A549 (cell line): ENCODE measurements around the gene NR5A2. TPM values are rescaled to one million over a fixed set of nuclear protein-coding genes. Genes with fewer than 3 reads are reported as not detected.

ENCODE experiments used
- ATAC-seq, 2 experiments: fragments of 200-7000 bp in 1 of 2; fragments of >200 bp in 1 of 2; cut with Nextera tagmentation in 1 of 2; cut with Tn5 transposase in 1 of 2; 3 replicates each; pipeline versions ENCODE4 v1.8.0 to v1.9.1; 2018 to 2020; ENCODE audit warnings: mild to moderate bottlenecking in 1 of 2, moderate library complexity in 1 of 2
- CTCF ChIA-PET: fragments of 300-600 bp; sonication (Branson Sonifier 250); formaldehyde crosslinking; extraction: SDS; loops from one replicate; lab custom pipeline; 2021; ENCODE audit warnings: antibody characterized with exemption, inconsistent platforms; lab: Yijun Ruan, JAX
- POLR2A ChIA-PET: fragments of 350-600 bp; formaldehyde crosslinking; extraction: SDS; loops from one replicate; lab custom pipeline; 2021; ENCODE audit warnings: antibody characterized with exemption, inconsistent platforms; lab: Yijun Ruan, JAX
- DNase-seq, 2 experiments: peaks; one replicate each; pipeline versions ENCODE4 v3.0.0 to v3.0.0-alpha.2; 2011 to 2016; ENCODE audit warnings: low read depth in 1 of 2, low spot score in 1 of 2
- FAIRE-seq: peaks from 2 replicates; lab custom pipeline; 2011; peaks lifted over from hg19 to GRCh38; lab: Jason Lieb, UNC
- H3K27ac ChIP-seq, 2 experiments: fragments of >200 bp; sonication (Bioruptor Twin); formaldehyde crosslinking; 3 replicates each; pipeline ENCODE4 v1.5.1; 2016 to 2017
- H3K4me1 ChIP-seq: fragments of >200 bp; sonication (Bioruptor Twin); formaldehyde crosslinking; 3 replicates; pipeline ENCODE4 v1.6.1; 2016
- H3K4me2 ChIP-seq: fragments of >200 bp; sonication (Bioruptor Twin); formaldehyde crosslinking; 3 replicates; pipeline ENCODE4 v1.6.1; 2016
- H3K4me3 ChIP-seq: fragments of >200 bp; sonication (Bioruptor Twin); formaldehyde crosslinking; 3 replicates; pipeline ENCODE4 v1.5.1; 2016
- H3K9me3 ChIP-seq: fragments of >200 bp; sonication (Bioruptor Twin); formaldehyde crosslinking; 3 replicates; pipeline ENCODE4 v1.6.1; 2016
- CBX8 ChIP-seq: fragments of 200-600 bp; sonication (generic); IDR thresholded peaks from 2 replicates; pipeline ENCODE4 v1.6.1; 2016
- CHD2 ChIP-seq: fragments of 150-350 bp; IDR thresholded peaks from 2 replicates; pipeline ENCODE4 v1.6.1; 2014; ENCODE audit warnings: low read length; ENCODE audit not compliant: partially characterized antibody
- CHD4 ChIP-seq: fragments of 200-600 bp; sonication (generic); IDR thresholded peaks from 2 replicates; pipeline ENCODE4 v1.6.1; 2016; ENCODE audit warnings: antibody characterized with exemption, mild to moderate bottlenecking, borderline replicate concordance
- EHF ChIP-seq: fragments of 250-450 bp; sonication (Bioruptor Pico); IDR thresholded peaks from 2 replicates; pipeline ENCODE4 v1.5.0; 2020; ENCODE audit warnings: mild to moderate bottlenecking
- EHMT2 ChIP-seq: fragments of 200-600 bp; sonication (generic); IDR thresholded peaks from 2 replicates; pipeline ENCODE4 v1.6.1; 2016; ENCODE audit warnings: antibody characterized with exemption, low read depth, mild to moderate bottlenecking, moderate library complexity
- FOSB ChIP-seq: fragments of 250-450 bp; sonication (Bioruptor Pico); IDR thresholded peaks from 2 replicates; pipeline ENCODE4 v1.5.0; 2020; ENCODE audit warnings: mild to moderate bottlenecking, moderate library complexity
- FOSL2 ChIP-seq, 2 experiments: fragments of 450-650 bp in 1 of 2; fragments of >200 bp in 1 of 2; sonication (Bioruptor Twin) in 1 of 2; formaldehyde crosslinking; IDR thresholded peaks; 2 replicates each; pipeline versions ENCODE4 v1.5.0 to v1.6.1; 2016 to 2020; ENCODE audit warnings: mild to moderate bottlenecking in 1 of 2, moderate library complexity in 1 of 2
- HOXA7 ChIP-seq: fragments of 250-450 bp; sonication (Bioruptor Pico); IDR thresholded peaks from 2 replicates; pipeline ENCODE4 v1.5.0; 2020; ENCODE audit warnings: mild to moderate bottlenecking, moderate library complexity
- HOXB13 ChIP-seq: fragments of 250-450 bp; sonication (Bioruptor Pico); IDR thresholded peaks from 2 replicates; pipeline ENCODE4 v1.5.0; 2020; ENCODE audit warnings: low read depth, mild to moderate bottlenecking, moderate library complexity
- HOXB5 ChIP-seq: fragments of 250-450 bp; sonication (Bioruptor Pico); IDR thresholded peaks from 2 replicates; pipeline ENCODE4 v1.5.0; 2020; ENCODE audit warnings: mild to moderate bottlenecking, moderate library complexity
- JUN ChIP-seq, 2 experiments: fragments of >200 bp; sonication (Bioruptor Twin); formaldehyde crosslinking; IDR thresholded peaks; 2 replicates in 1 of 2; 3 replicates in 1 of 2; pipeline ENCODE4 v1.6.1; 2016 to 2017
- MAZ ChIP-seq: fragments of 150-350 bp; IDR thresholded peaks from 2 replicates; pipeline ENCODE4 v1.6.1; 2014; ENCODE audit warnings: antibody characterized with exemption, low read depth, low read length, borderline replicate concordance
- NFE2L2 ChIP-seq: fragments of 150-350 bp; conservative IDR thresholded peaks from 2 replicates; pipeline ENCODE4 v1.6.1; 2014; ENCODE audit warnings: low read length
- NPAS2 ChIP-seq: fragments of 250-450 bp; sonication (Bioruptor Pico); IDR thresholded peaks from 2 replicates; pipeline ENCODE4 v1.8.0; 2022; ENCODE audit warnings: mild to moderate bottlenecking, moderate library complexity, borderline replicate concordance
- NR3C1 ChIP-seq: fragments of >200 bp; sonication (Bioruptor Twin); formaldehyde crosslinking; IDR thresholded peaks from 3 replicates; pipeline ENCODE4 v1.6.1; 2017
- RAD21 ChIP-seq, 2 experiments: fragments of >200 bp in 1 of 2; sonication (Bioruptor Twin) in 1 of 2; formaldehyde crosslinking in 1 of 2; IDR thresholded peaks in 1 of 2; conservative IDR thresholded peaks in 1 of 2; 2 replicates in 1 of 2; 3 replicates in 1 of 2; pipeline ENCODE4 v1.6.1; 2012 to 2018; ENCODE audit warnings: inconsistent platforms in 1 of 2
- RARB ChIP-seq: fragments of 250-450 bp; sonication (Bioruptor Pico); IDR thresholded peaks from 2 replicates; pipeline ENCODE4 v1.8.0; 2021; ENCODE audit warnings: mild to moderate bottlenecking, moderate library complexity
- RFX5 ChIP-seq: fragments of 450-650 bp; IDR thresholded peaks from 2 replicates; pipeline ENCODE4 v1.7.1; 2014; ENCODE audit warnings: antibody characterized with exemption, mild to moderate bottlenecking, moderate library complexity
- SMC3 ChIP-seq: fragments of >200 bp; sonication (Bioruptor Twin); formaldehyde crosslinking; IDR thresholded peaks from 3 replicates; pipeline ENCODE4 v1.6.1; 2018; ENCODE audit warnings: inconsistent platforms
- ZFP36 ChIP-seq: fragments of 450-650 bp; IDR thresholded peaks from 2 replicates; pipeline ENCODE4 v1.6.1; 2014; ENCODE audit warnings: borderline replicate concordance; ENCODE audit not compliant: partially characterized antibody
- WGBS: methylation state at CpG from one replicate; pipeline ENCODE4 v1.1.6; 2017; ENCODE audit errors: missing lambda C conversion rate; 5-methylcytosine and 5-hydroxymethylcytosine counted together
- polyA plus RNA-seq, 4 experiments: library from polyadenylated mRNA; depleted of rRNA in 3 of 4; stranded (reverse); fragments of >200 nt; fragmentation: RNase III in 1 of 4; extraction: RNeasy Plus Mini Kit Qiagen cat#74134 plus additional on column Dnase treatment in 1 of 4; gene quantifications; 2 replicates in 3 of 4; 3 replicates in 1 of 4; pipeline ENCODE4 v1.2.3, GENCODE V29; 2011 to 2017
- TF ChIP-seq, protein P1 (sequence below): fragments of 150-350 bp; IDR thresholded peaks from 2 replicates; pipeline ENCODE4 v1.6.1; 2014; ENCODE audit warnings: low read depth, mild to moderate bottlenecking, low read length
- TF ChIP-seq, protein P2 (sequence below): fragments of 200-600 bp; sonication (generic); IDR thresholded peaks from 2 replicates; pipeline ENCODE4 v1.6.1; 2016; ENCODE audit warnings: antibody characterized with exemption, mild to moderate bottlenecking, moderate library complexity

The NR5A2 gene
- polyA plus RNA-seq, 2 of the 4 experiments (the other 2 are of a cell fraction), result 12.0 to 24.1 TPM

DNA sequence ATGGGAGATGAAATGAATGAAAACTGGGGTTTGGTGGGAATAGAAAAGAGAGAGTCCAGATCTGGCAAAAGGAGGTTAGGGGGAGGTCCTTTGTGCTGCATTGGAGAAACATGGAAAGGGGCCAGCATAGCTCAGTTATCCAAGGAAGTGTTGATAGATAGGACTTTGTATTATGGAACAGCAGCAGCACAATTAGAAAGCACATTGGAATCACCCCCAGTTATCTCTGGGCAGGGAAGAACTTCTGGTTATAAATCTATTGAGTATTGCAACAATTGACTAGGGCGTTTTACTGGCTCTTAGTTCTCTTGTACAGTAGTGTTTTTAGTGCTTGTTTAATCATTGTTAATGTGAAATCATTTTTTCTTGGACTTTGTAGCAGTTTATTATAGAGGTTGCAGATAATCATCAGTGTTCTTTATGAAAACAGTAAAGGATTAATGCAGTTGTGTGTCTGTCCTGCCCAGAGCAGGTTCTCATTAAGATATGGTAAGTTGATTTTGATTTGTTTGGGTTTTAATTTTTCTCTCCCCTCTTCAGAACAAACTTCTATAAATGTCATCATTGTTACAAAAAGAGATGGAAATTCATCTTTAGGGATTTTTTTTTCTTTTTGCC, 76.6 kb downstream of the NR5A2 start:
- DNase-seq (no peak), FAIRE-seq (no peak), ATAC-seq (no peak)
- ChIA-PET CTCF (interaction anchor here (1.1 to 1.3 kb wide), 2 partner anchors 27 to 385 kb away, joined by 3 read pairs; no protein-coding TSS in a partner anchor), POLR2A (interaction anchor here (0.6 kb wide), 1 partner anchor 294 kb away, joined by 7 read pairs; no protein-coding TSS in a partner anchor)
- Histone ChIP-seq H3K27ac (no peak overlapping the region), H3K4me1 (peaks cover 17% of the 10 kb centered on the region), H3K9me3 (no peaks in the 10 kb centered on the region), H3K4me3 (no peak overlapping the region), H3K4me2 (no peak overlapping the region)
- TF ChIP-seq MAZ (no peak), RFX5 (no peak), CHD4 (no peak), EHF (CRISPR knock-in tag) (no peak), EHMT2 (no peak), CBX8 (no peak), NPAS2 (no peak), JUN (IDR thresholded peaks at IDR 0.05) (no peak), NR3C1 (no peak), FOSB (CRISPR knock-in tag) (no peak), RARB (CRISPR knock-in tag) (no peak), HOXA7 (no peak), RAD21 (conservative IDR thresholded peaks at IDR 0.05 in 1 of 2, IDR thresholded peaks at IDR 0.05 in 1 of 2) (no peak), SMC3 (no peak)
- TF ChIP-seq, protein P1, sequence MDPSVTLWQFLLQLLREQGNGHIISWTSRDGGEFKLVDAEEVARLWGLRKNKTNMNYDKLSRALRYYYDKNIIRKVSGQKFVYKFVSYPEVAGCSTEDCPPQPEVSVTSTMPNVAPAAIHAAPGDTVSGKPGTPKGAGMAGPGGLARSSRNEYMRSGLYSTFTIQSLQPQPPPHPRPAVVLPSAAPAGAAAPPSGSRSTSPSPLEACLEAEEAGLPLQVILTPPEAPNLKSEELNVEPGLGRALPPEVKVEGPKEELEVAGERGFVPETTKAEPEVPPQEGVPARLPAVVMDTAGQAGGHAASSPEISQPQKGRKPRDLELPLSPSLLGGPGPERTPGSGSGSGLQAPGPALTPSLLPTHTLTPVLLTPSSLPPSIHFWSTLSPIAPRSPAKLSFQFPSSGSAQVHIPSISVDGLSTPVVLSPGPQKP, result no peak
- TF ChIP-seq, protein P2, sequence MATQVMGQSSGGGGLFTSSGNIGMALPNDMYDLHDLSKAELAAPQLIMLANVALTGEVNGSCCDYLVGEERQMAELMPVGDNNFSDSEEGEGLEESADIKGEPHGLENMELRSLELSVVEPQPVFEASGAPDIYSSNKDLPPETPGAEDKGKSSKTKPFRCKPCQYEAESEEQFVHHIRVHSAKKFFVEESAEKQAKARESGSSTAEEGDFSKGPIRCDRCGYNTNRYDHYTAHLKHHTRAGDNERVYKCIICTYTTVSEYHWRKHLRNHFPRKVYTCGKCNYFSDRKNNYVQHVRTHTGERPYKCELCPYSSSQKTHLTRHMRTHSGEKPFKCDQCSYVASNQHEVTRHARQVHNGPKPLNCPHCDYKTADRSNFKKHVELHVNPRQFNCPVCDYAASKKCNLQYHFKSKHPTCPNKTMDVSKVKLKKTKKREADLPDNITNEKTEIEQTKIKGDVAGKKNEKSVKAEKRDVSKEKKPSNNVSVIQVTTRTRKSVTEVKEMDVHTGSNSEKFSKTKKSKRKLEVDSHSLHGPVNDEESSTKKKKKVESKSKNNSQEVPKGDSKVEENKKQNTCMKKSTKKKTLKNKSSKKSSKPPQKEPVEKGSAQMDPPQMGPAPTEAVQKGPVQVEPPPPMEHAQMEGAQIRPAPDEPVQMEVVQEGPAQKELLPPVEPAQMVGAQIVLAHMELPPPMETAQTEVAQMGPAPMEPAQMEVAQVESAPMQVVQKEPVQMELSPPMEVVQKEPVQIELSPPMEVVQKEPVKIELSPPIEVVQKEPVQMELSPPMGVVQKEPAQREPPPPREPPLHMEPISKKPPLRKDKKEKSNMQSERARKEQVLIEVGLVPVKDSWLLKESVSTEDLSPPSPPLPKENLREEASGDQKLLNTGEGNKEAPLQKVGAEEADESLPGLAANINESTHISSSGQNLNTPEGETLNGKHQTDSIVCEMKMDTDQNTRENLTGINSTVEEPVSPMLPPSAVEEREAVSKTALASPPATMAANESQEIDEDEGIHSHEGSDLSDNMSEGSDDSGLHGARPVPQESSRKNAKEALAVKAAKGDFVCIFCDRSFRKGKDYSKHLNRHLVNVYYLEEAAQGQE, result no peak
- WGBS, result 50% methylated on average over 1 of the region's 1 CpG

DNA sequence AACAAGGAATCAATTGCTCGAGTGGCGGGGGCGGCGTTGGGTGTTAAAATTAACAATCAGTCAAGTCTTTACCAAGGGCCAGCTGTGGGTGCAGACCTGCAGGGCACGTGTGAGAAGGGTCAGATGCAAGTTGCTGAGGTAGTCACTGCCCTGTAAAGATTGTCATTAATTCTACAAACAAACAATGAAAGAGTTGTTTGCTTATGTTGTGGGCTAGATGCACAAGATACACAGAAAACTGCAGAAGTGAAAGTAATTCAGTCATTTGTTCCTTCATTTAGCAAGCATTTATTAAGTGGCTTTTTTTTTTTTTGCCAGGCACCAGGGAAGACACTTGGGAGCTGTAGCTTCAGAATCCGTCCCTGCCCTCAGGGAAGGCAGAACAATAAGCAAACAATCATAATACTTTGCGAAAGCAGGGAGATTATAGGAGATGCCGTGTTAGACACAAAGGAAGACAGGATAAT, 79.5 kb downstream of the NR5A2 start:
- no peak overlapping the region for H3K4me3 ChIP-seq
- peaks cover 14% of the 10 kb centered on the region for H3K4me1 ChIP-seq
- peak overlapping the region; percentile 63 for H3K4me2 ChIP-seq
- peak in 1 of 2 experiments; percentile 63; a peak in 2 of 6 replicates for ATAC-seq
- no peak for FAIRE-seq
- POLR2A ChIA-PET, result interaction anchor here (0.6 kb wide), 1 partner anchor 134 kb away, joined by 4 read pairs; no protein-coding TSS in a partner anchor
- H3K9me3 ChIP-seq, result no peaks in the 10 kb centered on the region
- WGBS, result 56% methylated on average over 8 of the region's 8 CpGs
- TF ChIP-seq CHD2 (no peak), NPAS2 (no peak), ZFP36 (no peak), NFE2L2 (no peak), HOXB5 (no peak), FOSL2 (IDR thresholded peaks at IDR 0.05) (no peak), FOSL2 (CRISPR knock-in tag; IDR thresholded peaks at IDR 0.05) (no peak), HOXB13 (CRISPR knock-in tag) (no peak)
- CTCF ChIA-PET, result interaction anchor here (0.7 kb wide), 1 partner anchor 16 kb away, joined by 3 read pairs; no protein-coding TSS in a partner anchor
- DNase-seq, result peak in 1 of 2 experiments; percentile 10
- peak overlapping the region in 1 of 2 experiments; percentile 47; a peak in 3 of 6 replicates for H3K27ac ChIP-seq
